C1 segment of cervical spinal cord (tissue), 14 donors: ENCODE measurements around the gene LRIG2.
A peak's percentile ranks its signal among the peaks of the same experiment; 100 is the strongest.
"Not testable (repeated sequence)": the region's sequence is repeated elsewhere in the genome, so short reads cannot be mapped to it uniquely, and the experiment has no call there.

ENCODE experiments used
- DNase-seq, 14 donors: peaks; one replicate each; lab custom pipeline; 2025; lab: John Stamatoyannopoulos, UW

Gene LRIG2

GRCh38 chr1:113125517-113125916, 52.5 kb downstream of the LRIG2 start:
- no peak for DNase-seq

GRCh38 chr1:113126207-113126606, 53.2 kb downstream of the LRIG2 start:
- no peak for DNase-seq

- no peak for DNase-seq
Observed at GRCh38 chr1:113128116-113128515, 55.1 kb downstream of the LRIG2 start.

GRCh38 chr1:113129529-113130185, 56.7 kb downstream of the LRIG2 start:
- no peak for DNase-seq

- no peak for DNase-seq
Observed at GRCh38 chr1:113133038-113133437, 60.0 kb downstream of the LRIG2 start.

- no peak for DNase-seq
Observed at GRCh38 chr1:113133759-113134158, 60.8 kb downstream of the LRIG2 start.

- no peak for DNase-seq
Observed at GRCh38 chr1:113135460-113135859, 62.5 kb downstream of the LRIG2 start.

- DNase-seq: no peak
Observed at GRCh38 chr1:113136476-113136875, 63.5 kb downstream of the LRIG2 start.

GRCh38 chr1:113137563-113137962, 64.6 kb downstream of the LRIG2 start:
- DNase-seq: no peak

GRCh38 chr1:113138778-113139177, 65.8 kb downstream of the LRIG2 start:
- DNase-seq: no peak

- no peak for DNase-seq
Observed at GRCh38 chr1:113140176-113140575, 67.2 kb downstream of the LRIG2 start.

GRCh38 chr1:113140588-113141446, 67.8 kb downstream of the LRIG2 start:
- DNase-seq: peak in 12 of 14 donors; percentile 8 to 58 (median 43)

GRCh38 chr1:113141650-113142473, 68.9 kb downstream of the LRIG2 start:
- no peak for DNase-seq

- DNase-seq: no peak
Observed at GRCh38 chr1:113142791-113143190, 69.8 kb downstream of the LRIG2 start.

- DNase-seq: no peak
Observed at GRCh38 chr1:113146242-113147072, 73.5 kb downstream of the LRIG2 start.

GRCh38 chr1:113147073-113147625, 74.2 kb downstream of the LRIG2 start:
- no peak for DNase-seq

GRCh38 chr1:113147826-113148225, 74.8 kb downstream of the LRIG2 start:
- DNase-seq: no peak

- DNase-seq: not testable (repeated sequence)
Observed at GRCh38 chr1:113150494-113150893, 77.5 kb downstream of the LRIG2 start.

- peak in 1 of 14 donors; percentile 4 for DNase-seq
Observed at GRCh38 chr1:113153116-113153803, 80.3 kb downstream of the LRIG2 start.

- DNase-seq: no peak
Observed at GRCh38 chr1:113156368-113156767, 83.4 kb downstream of the LRIG2 start.
